RPMI7951 (cell line): Measurements from ENCODE around the gene USP24. TPM values are rescaled to one million over a fixed set of nuclear protein-coding genes. Genes with fewer than 3 reads are reported as not detected.

ENCODE experiments used
- DNase-seq: peaks from one replicate; pipeline ENCODE4 v3.0.0-alpha.2; 2012; ENCODE audit warnings: low read depth
- total RNA-seq: library from RNA; depleted of rRNA; stranded (reverse); fragments of >200 nt; shearing (Covaris generic); gene quantifications from 2 replicates; pipeline ENCODE4 v1.2.3, GENCODE V29; 2014

Gene USP24
- total RNA-seq, 1 experiment from 2014 or later: 26.2 TPM

DNA sequence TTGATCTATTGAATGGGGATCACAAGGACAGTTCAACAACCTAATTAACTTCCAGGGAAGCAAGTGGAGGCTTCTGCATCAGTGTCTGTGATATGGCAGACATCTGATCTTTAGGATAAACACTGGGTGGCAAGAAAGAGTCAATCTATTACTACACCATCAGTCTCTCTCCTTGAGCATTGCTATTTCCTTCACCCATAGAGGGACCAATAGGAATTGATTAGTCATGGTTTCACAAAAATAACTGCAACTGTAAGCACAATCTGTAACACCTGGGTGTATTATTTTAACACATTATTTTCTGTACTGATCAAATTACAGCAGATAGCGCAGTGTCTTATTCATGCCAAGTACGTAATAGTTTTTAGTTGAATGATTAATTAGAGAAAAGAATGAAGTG is 50.3 kb downstream of the USP24 start:
- no peak for DNase-seq

DNA sequence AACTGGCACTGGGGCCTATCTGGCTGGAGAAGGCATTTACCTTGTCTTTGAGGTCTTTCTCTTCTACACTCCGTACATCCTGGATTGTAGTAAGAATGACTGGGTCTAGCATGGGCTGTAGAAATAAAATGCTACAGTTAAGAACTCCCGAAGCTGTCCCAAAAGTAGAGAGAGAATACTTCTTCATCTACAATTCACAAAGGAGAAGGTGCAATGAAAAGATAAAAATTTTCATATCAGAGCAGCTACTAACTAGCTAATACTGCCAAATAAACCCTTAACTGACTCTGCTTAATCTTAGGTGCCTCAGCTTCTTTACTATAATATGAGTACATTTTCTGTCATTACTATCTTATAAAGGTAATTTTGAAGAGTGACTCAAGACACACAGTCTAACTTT is 55.6 kb downstream of the USP24 start:
- no peak for DNase-seq

DNA sequence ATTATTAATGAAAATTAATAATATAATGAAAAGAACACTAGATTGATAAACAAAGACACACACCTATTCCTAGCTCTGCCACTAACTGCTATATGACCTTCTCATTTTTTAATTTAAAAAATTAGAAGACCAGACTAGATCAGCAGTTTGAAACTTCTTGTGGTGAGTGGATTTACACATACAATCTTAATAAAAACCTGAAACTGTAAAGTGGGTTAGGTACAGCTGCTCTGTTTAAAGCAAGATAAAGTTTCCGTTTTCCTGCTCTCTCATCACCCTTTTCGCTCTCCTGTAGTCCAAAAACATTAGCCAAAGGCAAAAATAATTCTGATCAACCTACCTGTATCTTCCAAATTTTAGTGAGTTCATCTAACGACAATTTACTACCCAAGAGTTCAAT is 58.6 kb downstream of the USP24 start:
- DNase-seq: no peak

DNA sequence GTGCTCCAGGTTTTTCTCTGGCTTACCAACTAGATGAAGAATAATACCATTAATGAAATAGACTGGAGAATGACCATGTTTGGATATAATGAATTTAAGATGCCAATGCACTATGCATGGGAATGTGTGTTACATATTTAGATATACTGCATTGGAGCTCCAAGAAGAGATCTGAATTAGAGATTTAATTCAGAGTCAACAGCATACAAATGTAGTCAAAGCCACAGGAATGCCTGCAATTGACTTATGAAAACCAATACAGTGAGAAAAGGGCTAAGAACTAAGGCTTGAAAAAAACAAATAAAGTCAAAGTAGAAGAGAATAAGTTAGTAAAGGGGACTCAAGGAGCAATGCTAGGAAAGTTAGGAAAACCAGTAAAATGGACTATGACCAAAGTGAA is 59.1 kb downstream of the USP24 start:
- DNase-seq: no peak

DNA sequence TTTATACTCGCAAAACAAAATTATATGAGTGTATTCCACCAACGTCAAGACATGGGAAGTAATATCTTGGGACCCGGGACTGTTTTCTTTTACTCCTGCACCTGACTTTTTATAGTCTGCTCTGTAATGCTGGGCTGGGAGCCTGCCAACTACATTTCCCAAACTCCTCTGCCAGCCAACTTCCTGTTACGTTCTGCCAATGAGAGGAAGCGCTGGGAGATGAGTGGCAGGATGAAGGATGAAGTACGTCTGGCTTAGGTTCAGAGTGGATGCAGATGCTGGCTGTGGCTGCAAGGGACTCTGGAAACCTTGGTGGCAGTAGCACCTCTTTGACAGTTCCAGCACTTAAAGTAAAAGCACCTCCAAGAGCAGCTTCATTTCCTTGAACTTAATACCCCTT is 59.6 kb downstream of the USP24 start:
- DNase-seq: peak; percentile 5

DNA sequence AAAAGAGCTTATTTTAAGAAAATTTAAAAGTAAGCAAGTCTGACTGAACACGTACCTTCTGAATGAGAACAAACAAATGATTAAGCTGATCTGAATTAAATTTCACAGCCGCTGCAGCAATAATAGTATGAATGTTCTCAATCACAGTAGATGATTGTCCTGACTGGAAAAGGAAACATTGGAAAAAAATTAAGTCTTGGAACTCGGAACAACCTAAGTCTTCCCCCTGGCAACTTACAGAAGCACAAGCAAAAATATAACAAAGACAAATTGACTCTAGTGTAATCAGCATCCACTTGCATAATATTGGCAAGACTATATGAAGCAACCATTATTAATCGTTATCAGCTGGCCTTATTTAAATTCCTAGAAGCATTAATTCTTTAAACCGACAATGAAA is 60.5 kb downstream of the USP24 start:
- DNase-seq: no peak

DNA sequence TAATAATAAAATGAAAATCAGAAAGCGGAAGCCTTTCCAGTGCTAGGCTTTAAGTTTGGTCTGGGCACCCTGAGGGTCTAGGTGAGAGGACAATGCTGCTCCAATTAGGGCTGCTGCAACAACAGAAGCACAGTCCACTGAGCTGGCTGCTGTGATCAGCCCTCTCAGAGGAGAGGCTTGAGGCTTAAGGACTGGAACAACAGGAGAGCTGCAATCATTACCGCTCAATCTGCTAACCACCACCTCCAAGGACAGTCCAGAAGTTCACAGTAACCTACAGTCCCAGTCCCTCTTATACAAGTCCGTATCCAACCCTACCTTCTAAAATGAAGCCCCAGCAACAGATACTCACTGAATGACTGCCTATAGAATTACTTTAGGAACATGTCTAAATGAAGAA is 62.1 kb downstream of the USP24 start:
- DNase-seq: no peak

DNA sequence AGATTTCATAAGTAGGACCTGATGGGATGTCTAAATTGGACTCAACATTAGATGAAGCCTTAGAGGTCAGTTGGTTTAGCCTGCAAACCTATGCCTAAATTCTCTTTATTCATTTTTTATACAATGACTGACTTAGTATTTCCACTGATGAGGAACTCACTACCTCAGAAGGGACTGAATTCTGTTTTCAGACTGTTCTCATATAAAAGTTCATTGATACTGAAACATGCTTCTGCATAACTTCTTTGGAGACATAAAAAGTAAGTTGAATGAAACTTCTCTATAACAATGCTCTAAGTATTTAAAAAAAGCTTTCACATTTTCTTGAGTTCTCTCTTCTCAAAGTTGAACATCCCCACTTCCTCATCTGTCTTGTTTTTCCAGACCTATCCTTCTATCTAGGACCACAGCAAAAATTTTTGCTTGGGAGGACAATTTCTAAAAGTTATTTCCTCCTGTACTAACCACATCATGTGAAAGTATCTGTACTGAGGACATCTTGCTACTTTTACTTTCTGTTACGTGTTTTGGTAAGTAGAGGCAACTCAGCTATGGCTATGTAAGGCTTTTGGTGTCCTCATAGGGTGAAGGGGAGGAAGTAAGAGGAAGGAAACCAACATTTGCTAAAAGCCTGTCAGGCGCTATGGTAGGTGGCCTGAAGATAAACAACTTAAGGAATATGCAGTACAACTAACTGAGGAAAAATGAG is 64.1 kb downstream of the USP24 start:
- no peak for DNase-seq

DNA sequence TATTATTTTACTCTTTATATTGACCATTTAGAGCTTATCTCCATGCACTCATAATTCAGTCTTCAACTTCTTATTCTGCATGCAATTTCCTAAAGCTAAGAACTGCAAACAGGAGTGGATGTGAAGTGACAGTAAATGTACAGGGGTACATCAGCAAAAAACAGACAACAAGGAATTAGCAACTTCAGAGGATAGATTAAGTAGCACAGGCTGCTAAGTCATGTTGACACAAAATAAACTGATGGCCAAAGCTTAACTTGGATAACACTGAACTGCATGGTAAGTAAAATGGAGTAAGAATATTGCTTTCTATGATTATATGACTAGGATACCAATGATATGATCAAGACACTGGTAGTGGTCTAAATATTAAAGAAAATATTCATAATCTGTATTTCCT is 66.5 kb downstream of the USP24 start:
- no peak for DNase-seq

DNA sequence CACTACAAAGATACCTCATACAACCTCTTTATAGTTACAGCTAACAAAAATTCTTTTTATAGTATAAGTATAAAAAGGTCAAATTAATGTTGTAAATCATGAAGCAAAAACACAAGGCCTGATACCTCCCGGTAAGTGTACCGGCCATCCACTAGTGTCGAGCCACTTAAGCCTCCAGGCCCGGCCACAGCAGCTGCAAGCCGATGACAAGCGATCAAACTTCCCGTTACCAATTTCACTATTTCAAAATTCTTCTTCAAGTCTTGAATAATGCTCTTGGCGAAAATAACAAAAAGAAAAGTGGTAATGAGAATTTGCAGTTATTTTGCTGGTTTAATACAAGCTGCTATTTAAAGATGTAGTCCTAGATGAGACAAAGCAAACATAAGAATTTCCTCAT is 67.6 kb downstream of the USP24 start:
- DNase-seq: no peak

DNA sequence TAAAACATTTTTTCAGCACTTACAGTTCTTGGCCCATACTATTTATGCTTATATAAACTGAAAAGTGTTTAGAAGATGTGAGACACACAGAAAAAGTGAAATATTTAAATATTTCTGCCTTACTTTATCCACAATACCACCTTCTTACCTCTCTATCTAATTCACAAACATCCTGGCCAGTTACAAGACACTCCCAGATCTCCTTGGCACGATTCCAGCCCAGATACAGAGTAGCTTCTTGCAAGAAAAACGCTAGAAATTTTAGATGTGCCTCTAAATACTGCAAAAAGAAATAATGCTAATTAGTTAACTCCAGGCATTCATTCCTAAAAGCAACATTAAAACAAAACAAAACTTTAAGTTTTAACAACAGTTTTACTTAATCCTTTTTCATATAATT is 68.4 kb downstream of the USP24 start:
- DNase-seq: peak; percentile 17

DNA sequence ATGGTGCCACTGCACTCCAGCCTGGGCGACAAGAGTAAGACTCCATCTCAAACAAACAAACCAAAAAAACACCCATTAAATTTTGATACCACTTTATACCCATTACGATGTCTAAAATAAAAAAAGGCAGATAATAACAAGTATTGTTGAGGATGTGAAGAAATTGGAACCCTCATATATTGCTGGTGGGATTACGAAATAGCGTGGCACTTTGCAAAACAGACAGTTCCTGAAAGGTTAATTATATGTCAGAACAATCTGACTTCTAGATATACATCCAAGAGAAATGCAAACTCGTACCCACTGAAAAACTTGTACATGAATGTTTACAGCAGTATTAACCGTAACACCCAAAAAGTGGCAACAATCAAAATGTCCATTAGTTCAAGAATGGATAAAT is 70.3 kb downstream of the USP24 start:
- no peak for DNase-seq

DNA sequence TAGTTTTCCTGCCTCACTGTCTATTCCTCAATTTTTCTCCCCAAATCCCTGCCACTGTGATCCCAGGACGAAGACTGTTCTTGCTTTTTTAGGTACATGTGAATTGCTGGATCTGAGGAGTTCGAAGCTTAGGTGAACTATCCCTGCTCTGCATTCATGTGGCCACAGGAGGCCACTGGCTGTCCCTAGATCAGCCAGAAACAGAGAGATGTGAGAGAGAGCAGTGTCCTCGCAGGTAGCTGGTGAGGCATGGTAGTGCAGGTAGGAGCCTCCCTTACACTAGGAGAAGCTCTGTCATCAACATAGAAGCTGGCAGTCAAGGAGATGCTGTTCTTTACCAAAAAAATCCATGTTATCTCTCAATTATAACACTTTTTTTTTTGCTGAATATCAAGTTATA is 71.5 kb downstream of the USP24 start:
- no peak for DNase-seq

DNA sequence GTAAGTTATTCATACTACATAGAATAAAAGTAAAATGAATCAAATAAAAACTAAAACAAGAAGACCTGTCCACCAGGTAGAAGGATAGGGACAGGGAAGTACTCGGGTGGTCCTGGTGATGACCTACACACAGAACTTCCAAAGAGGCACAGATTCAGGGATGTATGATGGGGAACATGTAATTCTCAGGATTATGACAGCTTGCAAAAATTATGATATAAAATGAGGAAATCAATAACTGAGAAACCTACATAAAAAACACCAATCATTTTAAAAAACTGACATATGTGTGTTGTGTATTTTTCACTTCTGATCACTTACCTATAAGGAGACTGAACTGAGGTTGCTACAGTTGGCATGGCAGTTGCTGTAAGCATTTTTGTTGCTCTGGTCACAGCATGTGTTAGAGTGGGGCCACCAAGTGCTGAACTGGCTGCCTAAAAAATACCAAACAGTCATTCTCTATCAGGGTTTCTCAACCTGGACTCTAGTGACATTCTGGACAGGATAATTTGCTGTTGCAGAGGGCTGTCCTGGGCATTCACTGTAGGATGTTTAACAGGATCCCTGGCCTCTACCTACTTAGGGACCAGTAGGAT is 73.8 kb downstream of the USP24 start:
- DNase-seq: no peak

DNA sequence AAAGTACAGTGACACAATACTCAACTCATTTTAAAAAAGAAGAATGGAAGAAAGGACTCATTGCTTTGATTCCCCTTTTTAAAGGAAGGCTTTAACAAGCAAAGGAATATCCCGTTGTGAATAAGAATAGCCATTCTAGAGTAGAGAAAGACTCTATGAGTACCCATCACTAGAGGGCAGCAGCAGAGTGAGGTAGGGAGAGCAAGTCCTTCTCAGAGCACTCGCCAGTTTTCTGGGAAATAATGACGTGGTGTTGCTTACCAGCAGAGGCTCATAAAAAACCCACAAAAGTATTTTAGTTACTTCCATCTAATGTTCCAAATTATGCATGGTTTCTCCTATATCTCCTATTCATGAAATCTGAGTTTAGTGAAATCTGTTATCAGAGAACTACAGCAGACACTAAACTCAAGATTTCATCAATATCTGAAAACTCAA is 74.6 kb downstream of the USP24 start:
- DNase-seq: peak; percentile 85

DNA sequence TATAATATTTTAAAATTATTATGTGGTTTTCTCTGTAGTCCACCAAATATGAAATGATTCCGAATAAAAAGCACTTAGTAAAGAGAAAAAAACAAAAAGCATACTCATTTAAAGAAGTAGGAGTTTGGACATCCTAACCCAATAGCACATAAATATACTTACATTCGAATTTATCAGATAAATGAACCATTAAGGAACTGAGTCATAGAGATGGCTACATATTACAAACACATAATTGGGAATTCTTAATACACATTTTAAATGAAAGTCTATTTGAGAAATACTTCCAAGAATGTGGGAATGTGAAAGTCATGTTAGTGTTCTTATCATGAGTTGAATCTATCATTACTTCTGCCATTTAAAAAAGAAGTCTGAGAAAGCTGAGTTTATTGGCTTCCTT is 75.0 kb downstream of the USP24 start:
- no peak for DNase-seq

DNA sequence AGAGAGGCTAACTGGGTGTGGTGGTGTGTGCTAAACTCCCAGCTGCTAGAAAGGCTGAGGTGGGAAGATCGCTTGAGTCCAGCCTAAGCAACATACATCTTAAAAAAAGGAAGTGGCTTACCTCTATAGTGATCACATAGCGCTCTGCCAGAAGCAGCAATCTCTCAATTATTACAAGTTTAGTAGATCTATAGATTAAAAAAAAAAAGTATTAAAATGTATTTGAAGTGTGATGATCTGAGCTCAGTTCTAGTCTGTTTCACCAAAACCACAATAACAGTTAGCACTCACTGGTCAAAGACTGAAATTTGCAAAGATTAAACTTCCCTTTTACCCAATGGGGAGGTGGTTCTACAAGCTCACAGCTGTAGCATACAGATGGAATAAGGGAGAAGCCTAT is 76.3 kb downstream of the USP24 start:
- no peak for DNase-seq

DNA sequence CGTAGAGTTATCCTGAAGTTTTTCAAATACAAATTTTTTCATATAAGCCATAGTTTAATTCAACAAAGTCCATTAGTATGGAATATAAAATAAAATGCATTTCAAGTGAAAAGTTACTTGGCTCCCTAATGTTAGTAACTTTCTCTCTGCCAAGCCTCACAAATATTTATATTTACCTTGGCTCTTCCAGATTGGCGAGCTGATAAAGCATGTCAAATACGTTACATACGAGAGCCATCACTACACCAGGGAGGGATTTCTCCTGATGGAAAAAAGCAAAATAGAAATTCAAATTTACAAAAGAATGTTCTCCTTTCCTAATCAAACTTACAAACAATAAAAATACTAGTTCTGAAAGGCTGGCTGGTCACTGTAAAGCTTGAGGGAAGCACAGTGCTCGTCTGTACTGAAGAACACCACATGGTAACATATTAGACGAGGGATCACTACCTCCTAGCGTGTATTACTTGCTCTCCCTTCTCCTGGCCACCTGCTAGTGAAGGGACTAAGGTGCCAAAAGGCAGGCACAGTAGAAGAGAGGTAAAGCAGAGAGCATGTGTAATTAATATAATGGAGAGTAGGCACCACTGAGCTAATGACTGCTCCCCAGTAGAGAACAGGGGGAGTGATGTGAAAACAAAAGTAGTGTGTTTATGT is 80.9 kb downstream of the USP24 start:
- no peak for DNase-seq

DNA sequence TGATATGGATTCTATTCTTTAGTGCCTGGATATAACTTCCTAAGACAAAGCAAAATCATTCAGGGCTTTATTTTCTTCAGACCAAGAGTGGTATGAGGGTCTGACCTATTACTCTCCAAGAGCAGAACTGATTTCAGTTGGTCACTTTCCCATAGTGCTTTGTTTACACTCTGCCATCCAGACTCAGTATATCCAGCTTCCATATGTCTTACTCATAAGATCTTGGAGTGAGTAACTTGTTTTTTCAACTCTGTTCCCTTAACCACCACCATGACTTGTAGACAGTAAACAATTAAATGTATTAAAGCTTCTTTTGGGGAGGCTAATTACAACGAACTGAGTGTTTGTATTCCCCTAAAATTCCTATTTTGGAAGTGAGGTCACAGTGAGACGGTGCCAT is 83.4 kb downstream of the USP24 start:
- peak; percentile 60 for DNase-seq

DNA sequence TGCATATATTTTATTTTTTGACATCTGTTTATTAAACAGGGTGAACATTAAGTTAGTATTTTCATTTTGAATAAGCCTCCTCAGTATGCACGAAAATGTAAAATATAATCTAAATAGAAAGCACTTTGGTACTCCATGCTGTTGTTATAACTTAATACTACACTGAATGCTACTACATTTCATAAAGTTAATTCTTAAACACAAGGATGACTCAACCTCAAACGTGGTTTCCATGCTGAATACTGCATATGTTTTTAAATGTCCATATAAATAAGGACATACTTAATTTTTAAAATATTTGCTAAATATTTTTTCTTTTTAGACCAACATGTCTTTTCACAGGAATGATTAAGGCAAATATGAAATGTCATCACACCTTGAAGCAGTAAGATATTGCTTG is 83.9 kb downstream of the USP24 start:
- DNase-seq: no peak

DNA sequence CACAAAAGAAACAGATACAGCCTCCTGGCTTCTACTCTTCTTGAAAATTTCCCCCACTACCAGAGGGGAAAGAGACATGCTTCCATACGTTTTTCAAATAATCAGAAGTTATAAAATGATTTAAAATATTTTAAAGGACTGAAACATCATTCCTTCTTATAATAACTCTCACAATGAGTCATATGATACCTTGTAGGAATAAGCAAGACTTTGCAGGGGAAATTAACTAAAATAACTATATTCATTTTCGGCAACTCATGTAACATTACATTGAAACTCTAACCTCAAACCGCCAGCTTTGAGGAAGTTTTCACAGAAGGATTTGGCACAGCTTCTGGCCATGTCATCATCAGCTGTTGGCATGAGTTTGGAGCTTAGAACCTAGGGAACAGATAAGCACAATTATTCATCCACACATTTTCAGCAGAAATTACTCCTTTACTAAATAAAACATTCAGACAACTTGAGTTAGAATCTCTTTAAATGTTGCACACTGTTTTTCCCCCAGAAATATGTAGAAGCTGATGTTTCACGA is 85.9 kb downstream of the USP24 start:
- peak; percentile 78 for DNase-seq

DNA sequence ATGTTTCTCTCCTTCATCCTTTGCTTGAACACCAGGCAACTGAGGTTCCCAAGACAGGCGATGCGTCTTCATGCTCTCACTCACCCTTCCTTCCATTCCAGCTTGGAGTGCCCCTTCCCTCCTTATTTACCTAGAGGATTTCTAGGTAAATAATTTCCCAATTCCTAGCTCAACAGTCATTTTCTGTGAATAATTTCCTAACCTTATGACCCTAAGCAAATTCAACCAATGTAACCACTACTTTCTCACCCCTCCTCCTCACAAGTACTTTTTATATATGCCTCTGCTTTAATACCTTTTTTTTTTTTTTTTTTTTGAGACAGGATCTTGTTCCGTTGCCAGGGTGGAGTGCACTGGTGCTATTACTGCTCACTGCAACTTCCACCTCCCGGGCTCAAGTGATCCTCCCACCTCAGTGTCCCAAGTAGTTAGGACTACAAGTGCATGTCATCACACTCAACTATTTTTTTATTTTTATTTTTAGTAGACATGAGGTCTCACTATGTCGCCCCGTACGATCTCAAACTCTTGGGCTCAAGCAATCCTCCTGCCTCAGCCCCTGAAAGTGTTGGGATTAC is 86.7 kb downstream of the USP24 start:
- DNase-seq: no peak

DNA sequence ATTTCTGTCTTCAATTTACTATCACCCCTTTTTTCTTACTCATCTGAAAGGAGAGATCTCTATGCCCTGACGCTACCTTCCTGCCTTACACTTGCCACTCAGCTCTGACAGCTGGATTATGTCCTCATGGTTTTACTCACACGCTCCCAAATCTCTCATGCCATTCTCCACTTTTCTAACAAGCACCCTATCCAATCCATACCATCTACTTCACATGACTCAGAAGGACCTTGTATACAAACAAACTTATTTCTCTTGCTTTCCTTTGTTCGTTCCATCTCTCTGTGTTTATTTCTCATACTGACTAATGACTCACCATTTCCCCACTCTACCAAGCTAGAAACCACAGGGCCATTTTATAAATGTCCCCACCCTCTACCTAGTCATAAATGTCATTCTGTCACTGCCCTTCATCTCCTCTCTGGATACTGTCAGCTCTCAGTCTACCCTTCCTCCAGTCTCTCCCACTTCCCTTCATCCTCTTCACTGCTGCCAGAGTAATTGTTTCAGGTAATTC is 87.3 kb downstream of the USP24 start:
- peak; percentile 75 for DNase-seq
